Body of pancreas (tissue), 4 donors: ENCODE data around the gene TRIM22.

Experiments
- POLR2A ChIP-seq, 3 donors: fragments of 450-650 bp; IDR thresholded peaks; one replicate each; pipeline ENCODE4 v1.6.1; 2016; ENCODE audit warnings: antibody characterized with exemption in 3 of 3, mild to moderate bottlenecking in 2 of 3
- TF ChIP-seq, protein P1 (sequence below), 7 experiments: fragments of 450-650 bp in 4 of 7; fragments of 200-600 bp in 3 of 7; sonication (generic) in 3 of 7; IDR thresholded peaks; one replicate each; pipeline ENCODE4 v1.5.1; 2016 to 2019; ENCODE audit warnings: antibody characterized with exemption in 7 of 7

DNA sequence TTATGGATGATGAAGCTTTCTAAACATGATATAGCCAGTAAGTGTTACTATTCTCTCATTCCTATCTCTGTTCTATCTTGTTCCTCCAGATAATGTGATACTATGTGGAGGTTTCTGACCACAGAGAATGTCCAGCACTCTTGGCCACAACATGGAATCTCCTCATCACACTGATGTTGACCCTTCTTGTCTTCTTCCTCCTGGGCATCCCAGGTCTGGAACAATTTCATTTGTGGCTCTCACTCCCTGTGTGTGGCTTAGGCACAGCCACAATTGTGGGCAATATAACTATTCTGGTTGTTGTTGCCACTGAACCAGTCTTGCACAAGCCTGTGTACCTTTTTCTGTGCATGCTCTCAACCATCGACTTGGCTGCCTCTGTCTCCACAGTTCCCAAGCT lies 36.8 kb downstream of the TRIM22 start:
- TF ChIP-seq POLR2A (IDR thresholded peaks at IDR 0.05): no peak
- TF ChIP-seq, protein P1, sequence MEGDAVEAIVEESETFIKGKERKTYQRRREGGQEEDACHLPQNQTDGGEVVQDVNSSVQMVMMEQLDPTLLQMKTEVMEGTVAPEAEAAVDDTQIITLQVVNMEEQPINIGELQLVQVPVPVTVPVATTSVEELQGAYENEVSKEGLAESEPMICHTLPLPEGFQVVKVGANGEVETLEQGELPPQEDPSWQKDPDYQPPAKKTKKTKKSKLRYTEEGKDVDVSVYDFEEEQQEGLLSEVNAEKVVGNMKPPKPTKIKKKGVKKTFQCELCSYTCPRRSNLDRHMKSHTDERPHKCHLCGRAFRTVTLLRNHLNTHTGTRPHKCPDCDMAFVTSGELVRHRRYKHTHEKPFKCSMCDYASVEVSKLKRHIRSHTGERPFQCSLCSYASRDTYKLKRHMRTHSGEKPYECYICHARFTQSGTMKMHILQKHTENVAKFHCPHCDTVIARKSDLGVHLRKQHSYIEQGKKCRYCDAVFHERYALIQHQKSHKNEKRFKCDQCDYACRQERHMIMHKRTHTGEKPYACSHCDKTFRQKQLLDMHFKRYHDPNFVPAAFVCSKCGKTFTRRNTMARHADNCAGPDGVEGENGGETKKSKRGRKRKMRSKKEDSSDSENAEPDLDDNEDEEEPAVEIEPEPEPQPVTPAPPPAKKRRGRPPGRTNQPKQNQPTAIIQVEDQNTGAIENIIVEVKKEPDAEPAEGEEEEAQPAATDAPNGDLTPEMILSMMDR (IDR thresholded peaks at IDR 0.05): no peak
